MM.1S (cell line): ENCODE results near the gene PDZRN4.

Experiments used
- EZH2 ChIP-seq: fragments of 300-600 bp; sonication (generic); optimal IDR thresholded peaks from 2 replicates; pipeline ENCODE3; 2017; ENCODE audit warnings: low read depth, mild to moderate bottlenecking, antibody characterized with exemption, low read length, mixed read lengths
- EZH2phosphoT487 ChIP-seq: fragments of 300-600 bp; sonication (generic); IDR thresholded peaks from 2 replicates; pipeline ENCODE4 v1.6.1; 2018; ENCODE audit warnings: antibody characterized with exemption, low read length
- TF ChIP-seq, protein P1 (sequence below): fragments of 300-600 bp; sonication (generic); IDR thresholded peaks from 2 replicates; pipeline ENCODE4 v1.5.1; 2016; ENCODE audit warnings: antibody characterized with exemption, low read length, mixed read lengths

- no peak for TF ChIP-seq EZH2
- TF ChIP-seq, protein P1, sequence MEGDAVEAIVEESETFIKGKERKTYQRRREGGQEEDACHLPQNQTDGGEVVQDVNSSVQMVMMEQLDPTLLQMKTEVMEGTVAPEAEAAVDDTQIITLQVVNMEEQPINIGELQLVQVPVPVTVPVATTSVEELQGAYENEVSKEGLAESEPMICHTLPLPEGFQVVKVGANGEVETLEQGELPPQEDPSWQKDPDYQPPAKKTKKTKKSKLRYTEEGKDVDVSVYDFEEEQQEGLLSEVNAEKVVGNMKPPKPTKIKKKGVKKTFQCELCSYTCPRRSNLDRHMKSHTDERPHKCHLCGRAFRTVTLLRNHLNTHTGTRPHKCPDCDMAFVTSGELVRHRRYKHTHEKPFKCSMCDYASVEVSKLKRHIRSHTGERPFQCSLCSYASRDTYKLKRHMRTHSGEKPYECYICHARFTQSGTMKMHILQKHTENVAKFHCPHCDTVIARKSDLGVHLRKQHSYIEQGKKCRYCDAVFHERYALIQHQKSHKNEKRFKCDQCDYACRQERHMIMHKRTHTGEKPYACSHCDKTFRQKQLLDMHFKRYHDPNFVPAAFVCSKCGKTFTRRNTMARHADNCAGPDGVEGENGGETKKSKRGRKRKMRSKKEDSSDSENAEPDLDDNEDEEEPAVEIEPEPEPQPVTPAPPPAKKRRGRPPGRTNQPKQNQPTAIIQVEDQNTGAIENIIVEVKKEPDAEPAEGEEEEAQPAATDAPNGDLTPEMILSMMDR: no peak
- no peak for TF ChIP-seq EZH2phosphoT487
Observed at GRCh38 chr12:41566703-41567102, 378.6 kb downstream of the PDZRN4 start.
